GM18526 (cell line): ENCODE data around the gene BAX.
A peak's percentile ranks its signal among the peaks of the same experiment; 100 is the strongest.

Experiments
- POLR2A ChIP-seq: IDR thresholded peaks from 3 replicates; pipeline ENCODE4 v1.6.1; 2011; ENCODE audit not compliant: insufficient read length; ENCODE audit errors: extremely low read depth

BAX gene

DNA sequence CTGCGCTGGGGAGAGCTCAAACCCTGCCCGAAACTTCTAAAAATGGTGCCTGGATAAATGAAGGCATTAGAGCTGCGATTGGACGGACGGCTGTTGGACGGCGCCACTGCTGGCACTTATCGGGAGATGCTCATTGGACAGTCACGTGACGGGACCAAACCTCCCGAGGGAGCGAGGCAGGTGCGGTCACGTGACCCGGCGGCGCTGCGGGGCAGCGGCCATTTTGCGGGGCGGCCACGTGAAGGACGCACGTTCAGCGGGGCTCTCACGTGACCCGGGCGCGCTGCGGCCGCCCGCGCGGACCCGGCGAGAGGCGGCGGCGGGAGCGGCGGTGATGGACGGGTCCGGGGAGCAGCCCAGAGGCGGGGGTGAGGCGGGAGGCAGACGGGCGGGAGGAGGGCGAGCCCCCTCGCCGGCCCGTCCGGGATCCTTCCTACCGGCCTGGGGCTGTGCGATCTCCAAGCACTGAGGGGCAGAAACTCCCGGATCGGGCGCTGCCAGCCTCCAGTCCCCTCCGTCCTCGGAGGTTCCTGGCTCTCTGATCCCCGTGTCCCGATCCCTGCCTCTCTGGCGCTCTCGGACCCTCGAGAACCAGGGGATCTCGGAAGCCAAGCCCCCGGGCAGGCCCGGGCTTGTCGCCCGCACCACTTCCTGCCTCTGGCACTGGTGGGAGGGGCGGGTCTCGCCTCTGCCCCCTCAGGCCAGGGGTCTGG is at the start of gene BAX:
Gene BAX, plus strand, starts transcription at position 281 of the 713 bp plus-strand sequence. Its CDS starts 54 bp downstream, at position 335.
- peak; percentile 82 for TF ChIP-seq POLR2A

DNA sequence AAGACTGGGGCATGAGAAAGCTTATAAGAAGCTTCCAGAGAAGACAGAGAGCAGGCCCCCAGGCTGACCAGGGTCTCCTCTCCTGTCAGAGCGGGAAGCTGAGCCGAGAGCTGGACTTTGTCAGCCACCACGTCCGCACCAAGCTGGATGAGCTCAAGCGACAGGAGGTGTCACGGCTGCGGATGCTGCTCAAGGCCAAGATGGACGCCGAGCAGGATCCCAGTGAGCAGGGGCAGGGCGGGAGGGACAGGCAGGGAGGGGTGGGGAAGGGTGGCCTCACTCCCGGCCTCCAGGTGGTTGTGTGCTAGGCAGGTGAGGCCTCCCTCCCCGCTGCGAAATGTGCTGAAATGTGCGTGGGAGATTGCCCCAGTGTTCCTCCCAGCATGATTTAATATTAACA is 49.0 kb upstream of the BAX start:
- no peak for TF ChIP-seq POLR2A

DNA sequence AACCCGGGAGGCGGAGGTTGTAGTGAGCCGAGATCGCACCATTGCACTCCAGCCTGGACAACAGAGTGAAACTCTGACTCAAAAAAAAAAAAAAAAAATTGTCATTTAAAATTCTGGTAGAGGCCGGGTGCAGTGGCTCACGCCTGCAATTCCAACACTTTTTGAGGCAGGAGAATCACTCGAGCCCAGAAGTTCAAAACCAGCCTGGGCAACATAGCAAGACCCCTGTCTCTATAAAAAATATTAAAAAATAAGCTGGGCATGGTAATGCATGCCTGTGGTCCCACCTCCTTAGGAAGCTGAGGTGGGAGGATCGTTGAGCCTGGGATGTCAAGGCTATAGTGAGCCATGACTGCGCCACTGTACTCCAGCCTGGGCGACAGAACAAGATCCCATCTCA is 48.4 kb upstream of the BAX start:
- no peak for TF ChIP-seq POLR2A

DNA sequence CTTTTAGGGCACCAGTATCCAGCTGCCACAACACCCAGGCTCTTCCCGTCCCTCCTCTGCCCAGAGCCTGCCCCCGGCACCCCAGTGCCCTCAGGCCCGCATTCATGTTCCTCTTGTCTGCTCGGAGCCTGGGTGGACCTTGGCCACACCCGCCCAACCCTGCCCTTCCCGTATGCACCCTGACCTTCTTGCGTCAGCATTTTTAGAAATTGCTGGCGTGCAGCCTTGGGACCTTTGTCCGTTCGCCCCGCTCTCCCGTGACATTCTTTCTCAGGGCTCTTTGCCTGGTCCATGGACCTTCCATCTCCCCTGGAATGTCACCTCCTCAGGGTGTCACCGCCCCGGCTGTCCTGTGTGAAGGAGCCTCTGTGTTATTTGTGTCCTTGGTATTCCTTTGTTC is 47.0 kb upstream of the BAX start:
- TF ChIP-seq POLR2A, result no peak

DNA sequence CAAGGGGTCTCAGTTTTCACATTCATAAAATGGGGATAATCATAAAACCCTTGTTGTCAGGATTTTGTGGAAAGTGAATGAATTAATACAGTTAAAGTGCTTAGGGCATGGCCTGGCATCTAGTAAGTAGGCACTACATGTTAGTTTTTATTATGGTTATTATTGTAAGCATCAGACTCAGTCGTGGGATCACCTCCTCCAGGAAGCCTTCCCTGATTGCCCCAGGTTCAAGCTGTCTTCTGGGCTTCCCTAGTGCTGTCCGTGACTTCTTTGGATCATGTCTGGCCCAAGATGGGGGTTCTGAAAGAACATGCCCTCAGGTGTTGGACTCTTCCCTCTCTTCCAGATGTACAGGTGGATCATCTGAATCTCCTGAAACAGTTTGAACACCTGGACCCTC is 43.9 kb upstream of the BAX start:
- no peak for TF ChIP-seq POLR2A

DNA sequence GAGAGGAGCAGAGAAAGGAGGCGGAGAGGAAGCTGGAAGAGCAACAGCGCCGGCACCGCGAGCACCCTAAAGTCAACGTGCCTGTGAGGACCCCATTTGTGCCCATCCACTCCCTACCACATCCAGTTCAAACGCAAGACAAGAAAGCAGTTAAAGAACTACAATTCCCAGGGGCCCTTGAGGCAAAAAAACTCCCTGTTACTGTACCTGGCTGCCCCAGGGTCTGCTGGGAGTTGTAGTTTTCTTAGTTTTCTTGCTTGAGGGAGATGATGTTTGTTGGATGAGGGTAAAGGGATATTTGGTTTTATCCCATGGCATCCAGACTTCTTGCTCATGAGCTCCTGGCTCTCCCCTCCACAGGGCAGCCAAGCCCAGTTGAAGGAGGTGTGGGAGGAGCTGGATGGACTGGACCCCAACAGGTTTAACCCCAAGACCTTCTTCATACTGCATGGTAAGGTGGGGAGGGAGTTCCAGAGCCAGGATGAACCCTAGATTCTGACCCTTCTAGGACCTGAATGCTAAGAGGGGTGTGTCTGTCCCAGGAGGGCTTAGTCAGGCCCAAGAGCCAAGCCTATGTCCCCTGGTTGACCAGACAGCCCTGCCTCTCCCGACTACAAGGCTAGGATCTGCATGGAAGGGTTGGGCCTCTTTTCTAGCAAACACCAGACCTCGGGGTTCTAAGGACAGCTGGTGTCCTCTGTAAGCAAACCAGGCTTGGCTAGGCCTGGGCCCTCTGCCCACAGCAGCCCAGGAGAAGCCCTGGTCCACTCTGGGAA is 41.4 kb upstream of the BAX start:
- no peak for TF ChIP-seq POLR2A

DNA sequence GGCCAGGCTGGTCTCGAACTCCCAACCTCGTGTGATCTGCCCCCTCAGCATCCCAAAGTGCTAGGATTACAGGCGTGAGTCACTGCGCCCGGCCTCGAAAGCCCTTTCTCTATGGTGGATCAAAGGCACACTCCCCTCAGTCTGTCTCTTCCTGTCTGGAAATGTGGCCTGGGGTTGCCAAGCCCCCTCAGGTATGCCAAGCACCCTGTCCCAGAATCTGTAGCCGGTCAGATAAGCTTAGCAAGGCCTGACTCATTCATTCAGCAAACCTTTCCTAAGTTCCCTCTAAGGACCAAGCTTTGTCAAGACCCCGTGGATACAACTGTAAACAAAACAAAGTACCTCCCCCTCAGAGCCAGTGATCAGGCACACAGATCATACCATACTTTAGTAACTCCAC is 40.5 kb upstream of the BAX start:
- no peak for TF ChIP-seq POLR2A

DNA sequence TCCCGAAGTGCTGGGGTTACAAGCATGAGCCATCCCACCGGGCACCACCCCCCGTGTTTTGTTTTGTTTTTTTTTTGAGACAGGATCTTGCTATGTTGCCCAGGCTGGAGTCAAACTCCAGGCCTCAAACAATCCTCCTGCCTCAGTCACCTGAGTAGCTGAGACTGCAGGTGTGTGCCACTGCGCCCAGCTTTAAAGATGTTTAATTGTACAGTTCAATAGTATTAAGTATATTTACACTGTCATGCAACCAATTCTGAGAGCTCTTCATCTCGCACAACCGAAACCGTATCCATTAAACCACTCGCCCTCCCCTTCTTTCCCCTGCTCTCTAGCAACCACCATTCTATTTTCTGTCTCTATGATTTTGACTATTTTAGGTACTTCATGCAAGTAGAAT is 38.9 kb upstream of the BAX start:
- no peak for TF ChIP-seq POLR2A

DNA sequence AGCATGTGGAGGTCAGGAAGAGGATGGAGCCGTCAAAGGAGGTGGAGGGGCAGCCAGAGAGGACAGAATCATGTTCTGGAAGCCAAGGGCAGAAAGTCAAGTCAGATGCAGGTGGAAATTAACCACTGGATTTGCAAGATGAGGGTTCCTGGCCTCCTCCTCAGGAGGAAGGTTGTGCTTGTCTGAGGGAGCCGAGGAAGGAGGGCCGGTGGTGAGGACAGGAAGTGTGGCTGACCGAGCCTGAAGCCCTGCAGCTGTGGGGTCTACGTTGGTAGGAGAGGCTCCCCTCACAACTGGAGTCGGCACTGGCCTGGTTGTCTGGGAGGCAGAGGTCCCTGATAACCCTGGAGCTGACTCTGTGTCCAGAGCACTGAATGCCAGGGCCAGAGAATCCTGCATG is 36.6 kb upstream of the BAX start:
- no peak for TF ChIP-seq POLR2A

DNA sequence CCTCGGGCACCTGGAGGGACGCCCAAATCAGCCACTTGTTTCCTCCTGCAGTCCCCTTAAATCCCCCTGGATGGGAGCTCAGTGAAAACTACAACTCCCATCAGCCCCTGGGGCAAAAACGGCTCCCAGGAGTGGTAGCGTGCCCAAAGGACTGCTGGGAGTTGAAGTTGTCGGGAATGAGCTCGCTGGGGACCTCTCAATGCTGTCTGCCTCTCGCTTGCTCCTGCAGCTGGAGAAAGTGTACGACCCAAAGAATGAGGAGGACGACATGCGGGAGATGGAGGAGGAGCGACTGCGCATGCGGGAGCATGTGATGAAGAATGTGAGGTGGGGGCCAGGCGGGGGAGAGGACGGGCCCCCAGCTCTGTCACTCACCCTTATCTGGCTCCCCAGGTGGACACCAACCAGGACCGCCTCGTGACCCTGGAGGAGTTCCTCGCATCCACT is 35.9 kb upstream of the BAX start:
- no peak for TF ChIP-seq POLR2A

DNA sequence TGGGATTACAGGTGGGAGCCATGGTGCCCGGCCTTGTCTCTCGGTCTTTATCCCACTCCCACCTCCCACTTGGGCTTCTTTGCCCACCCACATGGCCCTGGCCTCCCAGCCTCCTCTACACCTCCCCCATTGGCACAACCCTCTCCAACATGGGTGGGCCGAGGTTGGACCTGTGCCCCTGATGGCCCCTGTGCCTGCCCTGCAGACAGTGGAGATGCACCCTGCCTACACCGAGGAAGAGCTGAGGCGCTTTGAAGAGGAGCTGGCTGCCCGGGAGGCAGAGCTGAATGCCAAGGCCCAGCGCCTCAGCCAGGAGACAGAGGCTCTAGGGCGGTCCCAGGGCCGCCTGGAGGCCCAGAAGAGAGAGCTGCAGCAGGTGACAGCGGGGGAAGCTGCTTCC is 33.7 kb upstream of the BAX start:
- no peak for TF ChIP-seq POLR2A

DNA sequence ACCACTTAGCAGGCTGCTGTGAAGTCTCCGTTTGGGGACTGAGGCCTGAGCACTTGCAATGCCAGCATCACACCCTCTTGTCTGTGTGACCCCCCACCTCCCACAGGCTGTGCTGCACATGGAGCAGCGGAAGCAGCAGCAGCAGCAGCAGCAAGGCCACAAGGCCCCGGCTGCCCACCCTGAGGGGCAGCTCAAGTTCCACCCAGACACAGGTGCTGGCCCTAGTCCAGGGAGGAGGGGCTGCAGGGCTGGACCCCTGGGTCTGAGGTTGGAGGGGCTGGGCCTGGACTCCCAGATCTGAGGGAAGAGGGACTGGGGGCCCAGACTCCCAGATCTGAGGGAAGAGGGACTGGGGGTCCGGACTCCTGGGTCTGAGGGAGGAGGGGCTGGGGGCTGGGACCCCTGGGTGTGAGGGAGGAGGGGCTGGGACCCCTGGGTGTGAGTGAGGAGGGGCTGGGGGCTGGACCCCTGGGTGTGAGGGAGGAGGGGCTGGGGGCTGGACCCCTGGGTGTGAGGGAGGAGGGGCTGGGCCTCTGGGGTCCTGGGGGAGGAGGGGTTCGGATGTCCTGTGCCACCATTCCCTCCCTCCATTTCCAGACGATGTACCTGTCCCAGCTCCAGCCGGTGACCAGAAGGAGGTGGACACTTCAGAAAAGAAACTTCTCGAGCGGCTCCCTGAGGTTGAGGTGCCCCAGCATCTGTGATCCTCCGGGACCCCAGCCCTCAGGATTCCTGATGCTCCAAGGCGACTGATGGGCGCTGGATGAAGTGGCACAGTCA is 32.8 kb upstream of the BAX start:
- no peak for TF ChIP-seq POLR2A

DNA sequence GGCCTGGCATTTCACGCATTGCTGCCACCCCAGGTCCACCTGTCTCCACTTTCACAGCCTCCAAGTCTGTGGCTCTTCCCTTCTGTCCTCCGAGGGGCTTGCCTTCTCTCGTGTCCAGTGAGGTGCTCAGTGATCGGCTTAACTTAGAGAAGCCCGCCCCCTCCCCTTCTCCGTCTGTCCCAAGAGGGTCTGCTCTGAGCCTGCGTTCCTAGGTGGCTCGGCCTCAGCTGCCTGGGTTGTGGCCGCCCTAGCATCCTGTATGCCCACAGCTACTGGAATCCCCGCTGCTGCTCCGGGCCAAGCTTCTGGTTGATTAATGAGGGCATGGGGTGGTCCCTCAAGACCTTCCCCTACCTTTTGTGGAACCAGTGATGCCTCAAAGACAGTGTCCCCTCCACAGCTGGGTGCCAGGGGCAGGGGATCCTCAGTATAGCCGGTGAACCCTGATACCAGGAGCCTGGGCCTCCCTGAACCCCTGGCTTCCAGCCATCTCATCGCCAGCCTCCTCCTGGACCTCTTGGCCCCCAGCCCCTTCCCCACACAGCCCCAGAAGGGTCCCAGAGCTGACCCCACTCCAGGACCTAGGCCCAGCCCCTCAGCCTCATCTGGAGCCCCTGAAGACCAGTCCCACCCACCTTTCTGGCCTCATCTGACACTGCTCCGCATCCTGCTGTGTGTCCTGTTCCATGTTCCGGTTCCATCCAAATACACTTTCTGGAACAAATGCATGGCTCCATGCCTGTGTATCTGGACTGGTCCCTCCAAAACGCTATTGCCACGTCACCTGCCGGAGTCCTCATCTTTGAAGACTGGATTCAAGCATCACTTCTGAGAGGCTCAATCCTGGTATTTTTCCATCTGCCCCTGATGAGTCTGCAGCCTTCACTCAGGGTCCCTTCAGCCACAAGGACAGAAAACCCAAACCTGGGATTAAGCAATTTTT is 31.9 kb upstream of the BAX start:
- TF ChIP-seq POLR2A, result no peak

DNA sequence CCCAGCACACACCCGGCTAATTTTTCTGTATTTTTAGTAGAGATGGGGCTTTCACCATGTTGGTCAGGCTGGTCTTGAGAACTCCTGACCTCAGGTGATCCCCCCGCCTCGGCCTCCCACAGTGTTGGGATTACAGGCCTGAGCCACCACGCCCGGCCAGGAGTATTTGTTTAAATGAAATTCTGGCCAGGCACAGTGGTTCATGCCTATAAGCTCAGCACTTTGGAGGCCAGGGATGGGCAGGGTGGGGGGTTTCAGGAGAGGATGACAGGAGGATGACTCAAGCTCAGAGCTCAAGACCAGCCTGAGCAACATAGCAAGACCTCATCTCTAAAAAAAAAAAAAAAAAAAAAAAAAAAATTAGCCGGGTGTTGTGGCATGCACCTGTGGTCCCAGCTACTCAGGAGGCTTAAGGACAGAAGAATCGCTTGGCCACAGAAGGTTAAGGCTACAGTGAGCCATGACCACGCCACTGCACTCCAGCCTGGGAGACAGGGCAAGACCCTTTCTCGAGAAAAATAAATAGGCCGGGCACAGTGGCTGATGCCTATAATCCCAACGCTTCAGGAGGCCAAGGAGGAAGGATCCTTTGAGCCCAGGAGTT is 29.3 kb upstream of the BAX start:
- no peak for TF ChIP-seq POLR2A
